Stimulated activated CD4-positive, alpha-beta T cell treated with anti-CD3 and anti-CD28 coated beads, Interleukin-2, amount 100 ng/mL, for 48 hours (primary cell): ENCODE data around the gene FAM83B.

Experiments
- DNase-seq, 2 donors: peaks; one replicate each; pipeline ENCODE4 v3.0.0-alpha.2; 2020

FAM83B gene

GRCh38 chr6:54987633-54988290 is 141.2 kb downstream of the FAM83B start:
- DNase-seq: no peak

DNA sequence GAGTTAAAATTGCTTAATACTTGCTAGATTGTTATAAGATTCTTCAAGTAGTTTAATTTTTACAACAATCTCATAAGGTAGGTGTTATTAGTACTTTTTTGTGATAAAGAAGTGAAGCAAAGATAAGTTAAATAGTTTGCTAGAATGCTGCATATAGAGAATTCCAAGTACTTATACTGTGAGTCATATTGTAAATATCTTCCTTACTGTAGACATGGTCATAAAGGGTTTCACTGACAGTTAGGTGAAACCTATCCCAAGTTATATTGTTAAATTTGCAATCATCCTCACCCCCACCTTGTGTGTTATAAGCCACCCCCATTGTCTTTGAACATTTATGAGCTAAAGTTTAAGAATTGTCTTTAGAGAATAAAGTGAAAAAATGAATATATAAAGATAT is 142.0 kb downstream of the FAM83B start:
- DNase-seq: no peak

GRCh38 chr6:54990001-54990400 is 143.4 kb downstream of the FAM83B start:
- DNase-seq: no peak
